HG03432 (cell line): ENCODE measurements around the gene PARVA.
"Not testable (repeated sequence)": the region's sequence is repeated elsewhere in the genome, so short reads cannot be mapped to it uniquely, and the experiment has no call there.

Source experiments
- ATAC-seq: cut with Tn5 transposase; IDR thresholded peaks from one replicate; pipeline ENCODE4 v1.9.1; 2021; ENCODE audit warnings: mild to moderate bottlenecking, moderate library complexity; ENCODE audit not compliant: unreplicated experiment

PARVA gene, protein sequence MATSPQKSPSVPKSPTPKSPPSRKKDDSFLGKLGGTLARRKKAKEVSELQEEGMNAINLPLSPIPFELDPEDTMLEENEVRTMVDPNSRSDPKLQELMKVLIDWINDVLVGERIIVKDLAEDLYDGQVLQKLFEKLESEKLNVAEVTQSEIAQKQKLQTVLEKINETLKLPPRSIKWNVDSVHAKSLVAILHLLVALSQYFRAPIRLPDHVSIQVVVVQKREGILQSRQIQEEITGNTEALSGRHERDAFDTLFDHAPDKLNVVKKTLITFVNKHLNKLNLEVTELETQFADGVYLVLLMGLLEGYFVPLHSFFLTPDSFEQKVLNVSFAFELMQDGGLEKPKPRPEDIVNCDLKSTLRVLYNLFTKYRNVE

DNA sequence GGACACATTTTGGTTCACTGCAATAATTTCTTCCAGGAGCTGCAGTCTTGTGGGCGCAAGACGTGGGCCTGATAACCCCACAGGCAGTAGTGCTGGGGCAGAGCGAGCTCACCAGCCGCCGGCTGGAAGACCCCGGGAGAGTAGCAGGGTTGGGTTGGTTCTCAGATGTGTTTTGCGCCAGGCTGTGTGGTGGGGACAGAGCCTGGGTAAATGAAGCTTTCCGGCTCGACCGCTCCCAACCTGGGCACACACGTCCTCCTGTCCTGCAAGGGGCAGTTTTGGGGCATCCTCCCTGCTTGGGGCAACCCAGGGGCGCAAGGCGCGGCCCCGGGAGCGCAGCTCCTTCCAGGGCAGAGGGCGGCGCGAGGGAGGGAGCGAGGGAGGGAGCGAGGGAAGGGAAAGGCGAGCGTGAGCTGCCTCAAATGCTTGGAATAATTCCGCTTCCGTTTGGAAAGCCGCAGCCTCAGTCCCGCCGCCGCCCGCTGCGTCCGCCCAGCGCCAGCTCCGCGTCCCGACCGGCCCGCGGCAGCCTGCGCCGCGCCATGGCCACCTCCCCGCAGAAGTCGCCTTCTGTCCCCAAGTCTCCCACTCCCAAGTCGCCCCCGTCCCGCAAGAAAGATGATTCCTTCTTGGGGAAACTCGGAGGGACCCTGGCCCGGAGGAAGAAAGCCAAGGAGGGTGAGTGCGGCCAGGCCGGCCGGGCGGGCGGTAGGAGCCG is at the start of gene PARVA:
Gene PARVA, plus strand, starts transcription at position 466 of the 718 bp plus-strand sequence. Its CDS starts 77 bp downstream, at position 543.
- no peak for ATAC-seq

DNA sequence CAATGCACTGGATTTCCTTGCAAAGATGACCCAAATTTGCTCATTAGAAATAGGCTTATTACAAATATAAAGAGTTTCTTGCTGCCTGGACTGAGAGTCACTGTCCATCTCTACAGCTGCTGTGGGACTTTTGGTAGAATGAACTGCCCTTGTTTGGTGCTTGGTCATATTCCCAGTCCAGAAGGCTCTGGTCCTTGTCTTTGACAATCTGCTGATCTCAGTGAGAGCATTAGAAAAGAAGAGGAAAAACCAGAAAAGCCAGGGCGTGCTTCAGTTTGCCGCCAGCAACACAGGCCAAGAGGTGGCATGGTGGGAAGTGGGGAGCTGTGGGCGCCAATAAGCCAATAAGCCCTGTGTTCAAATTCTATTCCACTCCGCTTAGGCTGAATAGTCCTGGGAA is 48.2 kb upstream of the PARVA start:
- no peak for ATAC-seq

GRCh38 chr11:12329797-12330196 is 47.6 kb upstream of the PARVA start:
- ATAC-seq = no peak

GRCh38 chr11:12330485-12331231 is 46.7 kb upstream of the PARVA start:
- no peak for ATAC-seq

DNA sequence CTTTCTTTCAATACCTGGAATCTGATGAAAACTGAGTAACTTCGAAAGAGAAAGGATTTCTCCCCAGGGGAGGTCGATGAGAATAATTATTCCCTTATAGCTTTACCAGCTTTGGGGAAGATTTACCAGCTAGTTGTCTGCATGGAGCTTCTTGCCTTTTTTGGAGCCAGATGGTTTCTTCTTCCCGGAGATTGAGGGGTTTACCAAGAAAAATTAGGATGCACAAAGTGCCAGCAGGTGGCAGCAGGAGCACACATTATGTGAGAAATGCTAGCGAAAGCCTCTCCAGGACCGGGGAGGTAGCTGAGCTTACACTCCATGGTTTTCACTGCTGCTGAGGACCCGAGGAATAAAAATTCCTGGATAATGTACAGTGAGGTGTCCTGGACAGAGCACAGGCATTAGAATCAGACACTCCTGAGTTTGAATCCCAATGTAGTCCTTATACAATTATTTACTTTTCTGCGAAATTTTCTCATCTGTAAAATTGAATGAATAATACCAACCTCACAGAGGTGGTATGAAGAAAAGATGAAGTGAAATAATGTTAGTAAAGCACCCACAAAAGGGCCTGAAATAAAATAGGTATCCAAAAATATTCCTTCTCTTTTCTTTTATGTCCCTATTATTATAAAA is 46.0 kb upstream of the PARVA start:
- no peak for ATAC-seq

- no peak for ATAC-seq
Measured at GRCh38 chr11:12343526-12343925, 33.8 kb upstream of the PARVA start.

DNA sequence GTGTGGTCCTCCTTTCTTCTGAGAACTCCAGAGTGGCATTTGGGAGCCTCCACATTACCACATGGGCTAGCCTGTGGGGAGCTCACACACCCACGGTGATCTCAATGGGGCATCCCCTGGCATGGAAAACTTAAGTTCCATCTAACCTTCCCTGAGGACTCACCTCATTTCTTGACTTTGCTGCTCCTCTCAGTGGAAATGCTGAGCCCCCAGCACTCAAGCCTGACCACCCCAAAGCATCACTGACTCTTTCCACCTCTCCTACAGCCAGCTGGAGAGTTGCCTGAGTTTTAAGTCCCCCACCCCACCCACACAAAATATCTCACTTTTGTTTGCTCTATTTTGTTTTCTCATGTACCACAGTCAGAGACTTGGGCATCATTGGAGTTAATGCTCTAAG is 23.8 kb upstream of the PARVA start:
- ATAC-seq = no peak

- no peak for ATAC-seq
Measured at GRCh38 chr11:12354750-12355545, 22.4 kb upstream of the PARVA start.

- no peak for ATAC-seq
Measured at GRCh38 chr11:12356944-12357655, 20.3 kb upstream of the PARVA start.

DNA sequence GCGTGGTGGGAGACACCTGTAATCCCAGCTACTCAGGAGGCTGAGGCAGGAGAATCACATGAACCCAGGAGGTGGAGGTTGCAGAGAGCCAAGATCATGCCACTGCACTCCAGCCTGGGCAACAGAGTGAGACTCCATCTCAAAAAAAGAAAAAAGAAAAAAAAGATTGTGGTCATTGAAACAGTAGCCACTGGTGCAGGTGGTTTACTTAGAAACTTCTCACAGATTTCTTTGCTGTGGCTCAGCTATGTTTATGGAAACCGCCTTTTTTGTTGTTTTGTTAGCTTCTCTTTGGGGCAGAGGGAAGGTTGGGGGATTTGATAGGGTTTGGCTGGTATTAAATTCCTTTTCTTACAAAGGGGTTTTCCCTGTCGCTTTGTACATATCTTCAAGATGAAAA is 19.7 kb upstream of the PARVA start:
- ATAC-seq = not testable (repeated sequence)

GRCh38 chr11:12358302-12359188 is 18.8 kb upstream of the PARVA start:
- no peak for ATAC-seq

DNA sequence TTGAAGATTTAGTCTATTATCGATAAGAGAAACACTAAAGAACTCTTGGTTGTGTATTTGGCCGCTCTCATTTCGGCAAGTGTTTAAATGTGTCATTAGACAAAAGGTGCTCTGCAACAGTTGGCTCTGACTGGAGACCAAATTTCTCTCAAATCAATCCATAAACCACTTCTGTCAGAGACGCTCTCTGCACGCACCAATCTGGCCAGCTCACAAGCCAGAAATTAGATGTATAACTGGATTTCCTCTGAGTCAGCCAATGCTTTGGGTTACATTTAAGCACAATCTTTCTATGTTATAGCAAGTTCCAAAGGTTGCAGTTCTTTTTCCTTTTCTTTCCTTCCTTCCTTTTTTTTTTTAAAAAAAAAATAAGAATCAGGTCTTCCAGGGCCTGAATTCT is 17.6 kb upstream of the PARVA start:
- no peak for ATAC-seq

DNA sequence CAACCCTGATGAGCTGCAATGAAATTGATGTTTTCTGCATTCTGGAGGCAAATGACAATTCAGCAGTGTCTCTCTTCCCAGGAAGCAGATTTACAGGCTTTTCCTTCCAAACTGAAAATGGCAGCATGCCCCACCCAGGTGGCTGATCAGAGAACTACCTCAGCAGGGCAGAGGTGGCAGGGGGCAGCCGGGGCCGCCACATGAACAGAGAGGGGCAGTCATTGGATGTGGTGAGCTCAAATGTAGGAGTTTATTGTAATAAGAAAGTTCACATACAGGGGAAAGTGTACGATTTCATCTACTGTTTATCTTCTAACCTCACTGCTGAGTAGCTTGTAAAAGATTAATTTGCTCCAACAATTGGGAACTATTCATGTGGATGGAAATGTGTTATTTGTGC is 15.7 kb upstream of the PARVA start:
- no peak for ATAC-seq

GRCh38 chr11:12362857-12363256 is 14.5 kb upstream of the PARVA start:
- ATAC-seq = no peak

- no peak for ATAC-seq
Measured at GRCh38 chr11:12363373-12363772, 14.0 kb upstream of the PARVA start.

- not testable (repeated sequence) for ATAC-seq
Measured at GRCh38 chr11:12365965-12366575, 11.3 kb upstream of the PARVA start.

GRCh38 chr11:12367057-12367456 is 10.3 kb upstream of the PARVA start:
- ATAC-seq = not testable (repeated sequence)

DNA sequence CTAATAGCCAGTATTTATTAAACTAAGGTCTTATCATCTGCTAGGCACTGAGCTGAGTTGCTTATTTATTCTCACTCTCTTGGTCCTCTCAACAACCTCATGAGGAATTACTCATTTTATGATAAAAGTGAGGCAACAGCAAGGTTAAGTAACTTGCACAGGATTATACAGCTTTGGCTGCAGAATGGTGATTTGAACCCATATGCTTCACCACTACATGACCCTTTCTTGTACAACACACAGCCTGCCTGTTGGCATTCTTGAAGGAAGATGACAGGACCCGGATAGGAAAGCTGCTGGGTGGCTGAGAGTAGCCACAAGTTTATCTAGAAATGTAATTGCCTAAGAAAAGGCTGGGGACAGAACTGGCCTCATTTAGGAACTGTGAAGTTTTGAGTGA is 5.3 kb upstream of the PARVA start:
- no peak for ATAC-seq
